Measurements from ENCODE around the gene CPNE5. TPM values are rescaled to one million over a fixed set of nuclear protein-coding genes. Genes with fewer than 3 reads are reported as not detected.

Gene CPNE5
- total RNA-seq, 1 donor from 2014 or later: 2.9 TPM

DNA sequence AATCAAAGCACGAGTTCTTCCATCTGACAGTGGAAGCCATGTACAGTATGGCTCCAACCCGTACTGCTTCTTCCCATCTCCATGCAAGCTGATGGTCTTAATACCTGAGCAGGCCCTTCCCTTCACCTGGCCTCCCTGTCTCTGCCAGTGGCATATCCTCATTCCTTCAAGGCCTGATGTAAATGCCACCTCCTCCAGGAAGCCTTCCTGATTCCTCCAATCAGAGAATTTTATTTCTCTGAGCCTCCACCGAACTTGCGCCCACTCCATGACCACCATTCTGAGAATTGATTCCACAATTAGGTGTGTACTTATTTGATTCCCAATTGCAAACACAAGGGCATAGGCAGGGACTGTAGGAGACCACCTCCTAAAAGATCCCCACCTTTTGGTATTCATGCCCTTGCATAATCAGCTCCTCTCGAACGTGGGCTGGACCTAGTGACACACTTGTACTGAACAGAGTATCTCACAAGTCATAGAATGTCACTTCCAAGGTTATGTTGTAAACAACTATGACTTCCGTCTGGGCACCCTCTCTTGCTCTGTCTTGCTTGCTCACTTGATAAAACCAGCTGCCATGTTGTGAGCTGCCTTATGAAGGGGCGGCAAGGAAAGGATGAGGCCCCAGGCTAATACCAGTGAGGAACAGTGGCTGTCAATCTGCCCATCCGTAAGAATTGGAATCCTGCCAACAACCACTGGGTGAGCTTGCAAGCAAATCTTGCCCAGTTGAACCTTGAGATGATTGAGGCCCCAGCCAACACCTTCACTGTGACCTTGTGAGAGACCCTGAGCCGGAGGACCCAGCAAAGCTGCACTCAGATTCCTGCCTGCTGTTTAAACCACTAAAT is 38.8 kb downstream of the CPNE5 start:
- Mint-ChIP-seq H3K4me3 (ENCODE audit: unreplicated experiment) (no peak overlapping the region), H3K36me3 (ENCODE audit: unreplicated experiment) (no peaks in the 10 kb centered on the region), H3K4me1 (ENCODE audit: low read depth, unreplicated experiment) (peaks cover 21% of the 10 kb centered on the region), H3K27me3 (ENCODE audit: unreplicated experiment) (peaks cover 2% of the 10 kb centered on the region), H3K27ac (ENCODE audit: unreplicated experiment) (no peak overlapping the region), H3K9me3 (ENCODE audit: unreplicated experiment) (peaks cover 3% of the 10 kb centered on the region)
- no peak for DNase-seq
- TF ChIP-seq, protein P1, sequence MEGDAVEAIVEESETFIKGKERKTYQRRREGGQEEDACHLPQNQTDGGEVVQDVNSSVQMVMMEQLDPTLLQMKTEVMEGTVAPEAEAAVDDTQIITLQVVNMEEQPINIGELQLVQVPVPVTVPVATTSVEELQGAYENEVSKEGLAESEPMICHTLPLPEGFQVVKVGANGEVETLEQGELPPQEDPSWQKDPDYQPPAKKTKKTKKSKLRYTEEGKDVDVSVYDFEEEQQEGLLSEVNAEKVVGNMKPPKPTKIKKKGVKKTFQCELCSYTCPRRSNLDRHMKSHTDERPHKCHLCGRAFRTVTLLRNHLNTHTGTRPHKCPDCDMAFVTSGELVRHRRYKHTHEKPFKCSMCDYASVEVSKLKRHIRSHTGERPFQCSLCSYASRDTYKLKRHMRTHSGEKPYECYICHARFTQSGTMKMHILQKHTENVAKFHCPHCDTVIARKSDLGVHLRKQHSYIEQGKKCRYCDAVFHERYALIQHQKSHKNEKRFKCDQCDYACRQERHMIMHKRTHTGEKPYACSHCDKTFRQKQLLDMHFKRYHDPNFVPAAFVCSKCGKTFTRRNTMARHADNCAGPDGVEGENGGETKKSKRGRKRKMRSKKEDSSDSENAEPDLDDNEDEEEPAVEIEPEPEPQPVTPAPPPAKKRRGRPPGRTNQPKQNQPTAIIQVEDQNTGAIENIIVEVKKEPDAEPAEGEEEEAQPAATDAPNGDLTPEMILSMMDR (IDR thresholded peaks at IDR 0.05; ENCODE audit: partially characterized antibody, unreplicated experiment): no peak

DNA sequence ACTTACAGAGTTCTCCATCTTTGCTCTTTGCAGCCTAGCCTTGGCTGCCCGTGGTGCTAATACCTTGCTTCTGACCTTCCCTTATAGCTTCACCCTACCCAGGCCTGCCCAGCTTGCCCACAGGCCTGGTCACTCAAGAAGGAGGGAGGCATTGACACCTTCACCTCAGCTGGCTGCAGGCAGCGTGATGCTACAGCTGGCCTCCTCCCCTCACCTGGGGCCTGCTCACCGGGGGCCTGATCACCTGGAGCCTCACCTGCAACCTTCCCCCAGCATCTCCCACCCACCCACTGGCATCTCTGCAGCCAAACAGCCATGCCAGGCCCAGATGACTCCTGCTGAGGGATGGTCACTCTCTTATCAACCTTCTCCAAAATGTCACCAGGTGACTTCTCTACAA is 40.4 kb downstream of the CPNE5 start:
- TF ChIP-seq, protein P1 (IDR thresholded peaks at IDR 0.05; ENCODE audit: partially characterized antibody, unreplicated experiment): no peak
- H3K27me3 Mint-ChIP-seq (ENCODE audit: unreplicated experiment): peaks cover 1% of the 10 kb centered on the region
- H3K36me3 Mint-ChIP-seq (ENCODE audit: unreplicated experiment): no peaks in the 10 kb centered on the region
- H3K4me1 Mint-ChIP-seq (ENCODE audit: low read depth, unreplicated experiment): peaks cover 11% of the 10 kb centered on the region
- H3K9me3 Mint-ChIP-seq (ENCODE audit: unreplicated experiment): peaks cover 1% of the 10 kb centered on the region
- no peak overlapping the region for H3K4me3 Mint-ChIP-seq (ENCODE audit: unreplicated experiment)
- no peak overlapping the region for H3K27ac Mint-ChIP-seq (ENCODE audit: unreplicated experiment)
- no peak for DNase-seq

DNA sequence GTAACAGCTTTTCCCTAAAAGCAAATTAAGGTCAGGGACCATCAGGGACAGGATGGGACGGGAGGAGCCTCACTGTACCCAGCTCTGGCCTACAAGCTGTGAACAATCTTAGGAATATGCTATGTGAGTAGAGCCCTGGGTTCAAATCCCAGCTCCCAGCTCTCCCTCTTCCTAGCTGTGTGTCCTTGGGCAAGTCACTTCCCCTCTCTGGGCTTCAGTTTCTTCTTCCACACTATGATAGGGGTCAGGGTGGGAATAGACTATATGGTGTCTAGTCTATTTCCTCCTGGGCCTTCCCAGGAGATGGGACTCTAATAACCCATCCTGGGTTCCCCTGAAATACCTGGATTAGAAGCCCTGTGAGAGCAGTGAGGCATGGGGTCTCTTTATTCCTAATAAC is 41.6 kb downstream of the CPNE5 start:
- Mint-ChIP-seq H3K4me1 (ENCODE audit: low read depth, unreplicated experiment) (peaks cover 13% of the 10 kb centered on the region), H3K36me3 (ENCODE audit: unreplicated experiment) (no peaks in the 10 kb centered on the region), H3K27ac (ENCODE audit: unreplicated experiment) (no peak overlapping the region), H3K9me3 (ENCODE audit: unreplicated experiment) (peaks cover 4% of the 10 kb centered on the region), H3K27me3 (ENCODE audit: unreplicated experiment) (peaks cover 3% of the 10 kb centered on the region), H3K4me3 (ENCODE audit: unreplicated experiment) (no peak overlapping the region)
- TF ChIP-seq, protein P1 (IDR thresholded peaks at IDR 0.05; ENCODE audit: partially characterized antibody, unreplicated experiment): no peak
- no peak for DNase-seq

DNA sequence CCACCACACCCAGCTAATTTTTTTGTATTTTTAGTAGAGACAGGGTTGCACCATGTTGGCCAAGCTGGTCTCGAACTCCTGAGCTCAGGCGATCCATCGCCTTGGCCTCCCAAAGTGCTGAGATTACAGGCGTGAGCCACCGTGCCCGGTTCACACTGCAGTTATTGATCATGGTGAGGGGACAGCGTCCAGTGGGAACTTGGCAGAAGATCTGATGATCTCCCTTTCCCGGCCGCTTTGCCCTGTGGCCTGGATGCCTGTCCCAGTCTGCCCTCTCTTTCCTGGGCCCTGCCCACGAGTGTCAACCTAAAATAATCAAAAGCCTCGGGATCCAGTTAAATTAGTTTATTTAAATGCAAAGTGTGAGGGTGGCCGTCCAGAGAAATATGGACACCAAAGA is 42.2 kb downstream of the CPNE5 start:
- no peak for DNase-seq
- H3K36me3 Mint-ChIP-seq (ENCODE audit: unreplicated experiment): no peaks in the 10 kb centered on the region
- peak overlapping the region; percentile 17 for H3K27ac Mint-ChIP-seq (ENCODE audit: unreplicated experiment)
- peaks cover 3% of the 10 kb centered on the region for H3K27me3 Mint-ChIP-seq (ENCODE audit: unreplicated experiment)
- H3K4me3 Mint-ChIP-seq (ENCODE audit: unreplicated experiment): no peak overlapping the region
- peaks cover 13% of the 10 kb centered on the region for H3K4me1 Mint-ChIP-seq (ENCODE audit: low read depth, unreplicated experiment)
- peaks cover 4% of the 10 kb centered on the region for H3K9me3 Mint-ChIP-seq (ENCODE audit: unreplicated experiment)
- TF ChIP-seq, protein P1 (IDR thresholded peaks at IDR 0.05; ENCODE audit: partially characterized antibody, unreplicated experiment): no peak

DNA sequence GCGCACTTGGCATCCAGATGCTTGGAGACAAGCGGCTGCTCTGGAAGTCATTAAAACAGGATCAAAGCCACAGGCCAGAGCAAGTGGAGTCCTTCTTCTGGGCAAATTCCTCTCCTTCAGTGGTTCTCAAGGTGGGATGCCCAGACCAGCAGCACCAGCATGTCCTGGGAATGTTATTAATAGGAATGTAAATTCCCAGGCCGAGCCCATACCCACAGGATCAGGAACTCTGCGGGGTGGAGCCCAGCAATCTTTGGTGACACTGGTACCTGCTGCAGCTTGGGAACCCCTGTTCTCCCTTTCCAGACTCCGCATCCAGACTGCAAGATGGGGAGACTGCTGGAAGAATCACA is 44.6 kb downstream of the CPNE5 start:
- no peak for DNase-seq
- H3K4me1 Mint-ChIP-seq (ENCODE audit: low read depth, unreplicated experiment): peaks cover 15% of the 10 kb centered on the region
- peaks cover 6% of the 10 kb centered on the region for H3K27me3 Mint-ChIP-seq (ENCODE audit: unreplicated experiment)
- H3K36me3 Mint-ChIP-seq (ENCODE audit: unreplicated experiment): no peaks in the 10 kb centered on the region
- TF ChIP-seq, protein P1 (IDR thresholded peaks at IDR 0.05; ENCODE audit: partially characterized antibody, unreplicated experiment): no peak
- no peak overlapping the region for H3K4me3 Mint-ChIP-seq (ENCODE audit: unreplicated experiment)
- no peak overlapping the region for H3K27ac Mint-ChIP-seq (ENCODE audit: unreplicated experiment)
- H3K9me3 Mint-ChIP-seq (ENCODE audit: unreplicated experiment): peaks cover 6% of the 10 kb centered on the region

Measured in glutamatergic neuron (in vitro differentiated cells).